ENCODE results near the gene LIMCH1.
"Not testable (repeated sequence)": the region's sequence is repeated elsewhere in the genome, so short reads cannot be mapped to it uniquely, and the experiment has no call there.

The LIMCH1 gene

DNA sequence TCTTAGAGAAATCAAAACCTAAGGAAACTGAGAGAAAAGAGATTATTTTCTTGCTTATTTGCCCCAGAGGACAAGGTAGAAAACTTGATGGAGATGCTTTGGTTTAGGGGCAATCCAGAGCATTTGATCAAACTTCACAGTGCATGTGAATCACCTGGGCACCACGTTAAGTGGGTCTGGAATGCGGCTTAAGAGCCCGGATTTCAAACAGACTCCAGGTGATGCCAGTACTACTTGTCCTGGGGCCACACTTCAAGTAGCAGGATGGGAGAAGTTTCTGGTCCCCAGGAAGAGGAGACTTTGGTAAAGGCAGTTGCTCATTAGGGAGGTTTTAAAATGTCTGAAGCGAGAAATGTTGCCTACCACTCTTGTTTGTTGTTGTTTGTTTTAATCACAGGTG, 158.8 kb downstream of the LIMCH1 start:
- no peaks in the 10 kb centered on the region for H3K27me3 ChIP-seq (replicated peaks; ENCODE audit: control insufficient read depth, insufficient read depth, low read length, poor library complexity, severe bottlenecking)
- H3K36me3 ChIP-seq (ENCODE audit: control insufficient read depth, insufficient read depth, low read length), result no peaks in the 10 kb centered on the region
- no peak overlapping the region for H3K27ac ChIP-seq (ENCODE audit: insufficient read depth, low read length, poor library complexity, severe bottlenecking)
- no peak for DNase-seq
- H3K9me3 ChIP-seq (ENCODE audit: control insufficient read depth, low read length), result no peaks in the 10 kb centered on the region
- H3K4me1 ChIP-seq (ENCODE audit: control insufficient read depth, insufficient read depth, low read length, poor library complexity, severe bottlenecking), result no peaks in the 10 kb centered on the region
- H3K4me3 ChIP-seq (ENCODE audit: insufficient read depth, low read depth, low read length, poor library complexity, severe bottlenecking), result no peak overlapping the region

- H3K4me3 ChIP-seq (ENCODE audit: insufficient read depth, low read depth, low read length, poor library complexity, severe bottlenecking), result no peak overlapping the region
- no peak overlapping the region for H3K27ac ChIP-seq (ENCODE audit: insufficient read depth, low read length, poor library complexity, severe bottlenecking)
- H3K9me3 ChIP-seq (ENCODE audit: control insufficient read depth, low read length), result no peaks in the 10 kb centered on the region
- DNase-seq, result no peak
- H3K4me1 ChIP-seq (ENCODE audit: control insufficient read depth, insufficient read depth, low read length, poor library complexity, severe bottlenecking), result no peaks in the 10 kb centered on the region
- H3K27me3 ChIP-seq (replicated peaks; ENCODE audit: control insufficient read depth, insufficient read depth, low read length, poor library complexity, severe bottlenecking), result no peaks in the 10 kb centered on the region
- H3K36me3 ChIP-seq (ENCODE audit: control insufficient read depth, insufficient read depth, low read length), result no peaks in the 10 kb centered on the region
Measured at GRCh38 chr4:41701983-41702382, 164.0 kb downstream of the LIMCH1 start.

GRCh38 chr4:41702770-41703169, 164.8 kb downstream of the LIMCH1 start:
- Histone ChIP-seq H3K36me3 (ENCODE audit: control insufficient read depth, insufficient read depth, low read length) (no peaks in the 10 kb centered on the region), H3K27me3 (replicated peaks; ENCODE audit: control insufficient read depth, insufficient read depth, low read length, poor library complexity, severe bottlenecking) (no peaks in the 10 kb centered on the region), H3K9me3 (ENCODE audit: control insufficient read depth, low read length) (no peaks in the 10 kb centered on the region), H3K4me1 (ENCODE audit: control insufficient read depth, insufficient read depth, low read length, poor library complexity, severe bottlenecking) (no peaks in the 10 kb centered on the region), H3K4me3 (ENCODE audit: insufficient read depth, low read depth, low read length, poor library complexity, severe bottlenecking) (no peak overlapping the region), H3K27ac (ENCODE audit: insufficient read depth, low read length, poor library complexity, severe bottlenecking) (no peak overlapping the region)
- no peak for DNase-seq

- no peak overlapping the region for H3K4me3 ChIP-seq (ENCODE audit: insufficient read depth, low read depth, low read length, poor library complexity, severe bottlenecking)
- no peaks in the 10 kb centered on the region for H3K9me3 ChIP-seq (ENCODE audit: control insufficient read depth, low read length)
- no peak overlapping the region for H3K27ac ChIP-seq (ENCODE audit: insufficient read depth, low read length, poor library complexity, severe bottlenecking)
- no peaks in the 10 kb centered on the region for H3K4me1 ChIP-seq (ENCODE audit: control insufficient read depth, insufficient read depth, low read length, poor library complexity, severe bottlenecking)
- H3K27me3 ChIP-seq (replicated peaks; ENCODE audit: control insufficient read depth, insufficient read depth, low read length, poor library complexity, severe bottlenecking), result no peaks in the 10 kb centered on the region
- no peaks in the 10 kb centered on the region for H3K36me3 ChIP-seq (ENCODE audit: control insufficient read depth, insufficient read depth, low read length)
- DNase-seq, result no peak
Measured at GRCh38 chr4:41703785-41704184, 165.8 kb downstream of the LIMCH1 start.

DNA sequence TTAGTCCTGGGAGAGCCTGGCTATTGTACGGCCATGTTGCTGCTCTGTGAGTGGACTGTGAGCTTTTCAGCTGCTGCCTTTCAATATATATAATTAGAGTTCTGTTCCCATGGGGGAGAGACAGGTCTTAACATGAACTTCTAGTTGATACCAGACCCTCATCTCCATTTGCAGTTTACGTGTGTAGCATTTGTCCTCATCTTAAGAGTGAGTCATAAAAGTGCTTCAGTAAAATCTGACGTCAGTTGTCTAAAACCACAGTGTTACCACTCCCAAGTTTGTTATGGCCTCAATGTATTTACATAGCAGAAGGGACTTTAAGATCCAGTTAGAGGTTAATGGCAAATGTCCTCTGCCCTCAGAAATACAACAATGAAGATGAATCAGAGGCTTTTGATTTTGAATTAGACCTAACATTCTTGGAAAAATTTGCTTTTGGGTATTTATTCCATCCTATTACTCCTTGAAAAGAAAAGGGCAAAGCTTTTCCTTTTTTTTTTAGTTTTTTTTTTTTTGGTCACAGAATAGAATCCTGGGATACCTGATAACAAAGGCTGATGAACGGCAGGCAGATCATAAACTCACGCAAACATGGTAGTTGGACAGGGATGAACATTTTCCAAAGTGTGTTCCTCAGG, 172.0 kb downstream of the LIMCH1 start:
- no peak for DNase-seq
- no peaks in the 10 kb centered on the region for H3K36me3 ChIP-seq (ENCODE audit: control insufficient read depth, insufficient read depth, low read length)
- H3K27ac ChIP-seq (ENCODE audit: insufficient read depth, low read length, poor library complexity, severe bottlenecking), result no peak overlapping the region
- H3K4me1 ChIP-seq (ENCODE audit: control insufficient read depth, insufficient read depth, low read length, poor library complexity, severe bottlenecking), result no peaks in the 10 kb centered on the region
- H3K9me3 ChIP-seq (ENCODE audit: control insufficient read depth, low read length), result no peaks in the 10 kb centered on the region
- H3K4me3 ChIP-seq (ENCODE audit: insufficient read depth, low read depth, low read length, poor library complexity, severe bottlenecking), result no peak overlapping the region
- H3K27me3 ChIP-seq (replicated peaks; ENCODE audit: control insufficient read depth, insufficient read depth, low read length, poor library complexity, severe bottlenecking), result no peaks in the 10 kb centered on the region

DNA sequence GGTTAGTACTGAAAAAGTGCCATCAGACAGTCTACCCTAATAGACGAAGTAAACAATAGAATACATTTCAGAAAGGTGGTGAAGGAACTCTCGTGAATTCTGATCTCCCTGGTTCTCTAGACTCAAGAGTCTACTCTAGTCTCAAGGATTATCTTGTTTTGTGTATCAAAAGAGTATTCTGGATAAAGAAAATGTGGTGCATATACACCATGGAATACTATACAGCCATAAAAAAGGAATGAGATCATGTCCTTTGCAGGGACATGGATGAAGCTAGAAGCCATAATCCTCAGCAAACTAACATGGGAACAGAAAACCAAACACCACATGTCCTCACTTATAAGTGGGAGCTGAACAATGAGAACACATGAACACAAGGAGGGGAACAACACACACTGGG, 173.7 kb downstream of the LIMCH1 start:
- not testable (repeated sequence) for DNase-seq; H3K27me3 ChIP-seq (replicated peaks; ENCODE audit: control insufficient read depth, insufficient read depth, low read length, poor library complexity, severe bottlenecking); H3K36me3 ChIP-seq (ENCODE audit: control insufficient read depth, insufficient read depth, low read length); H3K4me1 ChIP-seq (ENCODE audit: control insufficient read depth, insufficient read depth, low read length, poor library complexity, severe bottlenecking); H3K9me3 ChIP-seq (ENCODE audit: control insufficient read depth, low read length); H3K4me3 ChIP-seq (ENCODE audit: insufficient read depth, low read depth, low read length, poor library complexity, severe bottlenecking); H3K27ac ChIP-seq (ENCODE audit: insufficient read depth, low read length, poor library complexity, severe bottlenecking)

GRCh38 chr4:41712425-41712824, 174.5 kb downstream of the LIMCH1 start:
- no peaks in the 10 kb centered on the region for H3K9me3 ChIP-seq (ENCODE audit: control insufficient read depth, low read length)

DNA sequence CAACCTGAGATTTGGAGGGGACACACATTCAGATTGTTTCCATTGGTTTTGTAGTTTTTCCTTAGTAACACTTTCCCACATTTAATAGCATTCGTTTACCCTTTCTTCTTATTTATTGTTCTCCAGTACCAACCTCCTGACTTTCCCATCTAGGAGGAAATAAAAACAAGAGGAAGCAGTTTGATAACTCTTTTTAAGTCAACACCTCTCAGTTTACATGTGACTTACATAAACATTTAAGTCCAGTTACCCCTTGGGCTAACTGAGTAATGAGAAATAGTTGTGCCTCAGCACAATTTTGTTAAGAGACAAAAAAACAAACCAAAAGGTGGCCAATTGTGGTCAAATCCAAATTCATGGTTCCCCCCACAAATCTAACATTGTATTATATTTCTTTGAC, 175.8 kb downstream of the LIMCH1 start:
- no peak overlapping the region for H3K27ac ChIP-seq (ENCODE audit: insufficient read depth, low read length, poor library complexity, severe bottlenecking)
- H3K9me3 ChIP-seq (ENCODE audit: control insufficient read depth, low read length), result no peaks in the 10 kb centered on the region
- no peaks in the 10 kb centered on the region for H3K36me3 ChIP-seq (ENCODE audit: control insufficient read depth, insufficient read depth, low read length)
- H3K27me3 ChIP-seq (replicated peaks; ENCODE audit: control insufficient read depth, insufficient read depth, low read length, poor library complexity, severe bottlenecking), result no peaks in the 10 kb centered on the region
- no peak overlapping the region for H3K4me3 ChIP-seq (ENCODE audit: insufficient read depth, low read depth, low read length, poor library complexity, severe bottlenecking)
- no peak for DNase-seq
- H3K4me1 ChIP-seq (ENCODE audit: control insufficient read depth, insufficient read depth, low read length, poor library complexity, severe bottlenecking), result no peaks in the 10 kb centered on the region

More at GRCh38 chr4:41712425-41712824, 174.5 kb downstream of the LIMCH1 start:
- Histone ChIP-seq H3K27me3 (replicated peaks; ENCODE audit: control insufficient read depth, insufficient read depth, low read length, poor library complexity, severe bottlenecking) (no peaks in the 10 kb centered on the region), H3K4me3 (ENCODE audit: insufficient read depth, low read depth, low read length, poor library complexity, severe bottlenecking) (no peak overlapping the region), H3K27ac (ENCODE audit: insufficient read depth, low read length, poor library complexity, severe bottlenecking) (no peak overlapping the region), H3K4me1 (ENCODE audit: control insufficient read depth, insufficient read depth, low read length, poor library complexity, severe bottlenecking) (no peaks in the 10 kb centered on the region), H3K36me3 (ENCODE audit: control insufficient read depth, insufficient read depth, low read length) (no peaks in the 10 kb centered on the region)
- DNase-seq, result no peak

DNA sequence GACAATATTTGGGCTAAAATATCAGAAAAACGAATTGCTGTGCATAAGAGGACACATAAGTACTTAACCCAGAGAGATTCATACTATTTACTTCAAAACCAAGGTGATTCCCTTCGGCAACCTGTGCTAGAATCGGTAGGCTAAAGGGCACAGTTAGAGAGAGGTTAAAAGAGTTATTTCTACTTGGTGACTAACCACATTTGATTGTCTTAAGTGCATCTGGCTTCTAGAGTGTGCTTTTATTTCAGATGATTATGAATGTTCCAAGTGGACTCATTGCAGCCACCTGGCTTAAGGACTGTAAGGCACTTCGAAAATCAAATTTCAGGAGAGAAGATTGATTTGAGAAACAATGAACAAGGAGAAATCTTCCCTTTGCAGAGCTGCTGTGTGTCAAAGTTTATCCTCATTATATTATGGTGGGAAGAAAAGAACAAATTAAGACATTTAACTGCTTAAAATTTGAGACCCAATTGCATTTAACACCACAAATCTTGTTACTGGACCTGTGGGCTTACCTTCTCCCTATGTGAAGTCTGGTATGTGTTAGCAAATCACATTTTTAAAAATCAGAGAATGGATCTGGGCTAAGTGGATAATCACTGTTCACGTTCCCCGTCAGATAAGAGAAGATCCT, 176.5 kb downstream of the LIMCH1 start:
- DNase-seq, result no peak
- Histone ChIP-seq H3K27ac (ENCODE audit: insufficient read depth, low read length, poor library complexity, severe bottlenecking) (no peak overlapping the region), H3K36me3 (ENCODE audit: control insufficient read depth, insufficient read depth, low read length) (no peaks in the 10 kb centered on the region)

DNA sequence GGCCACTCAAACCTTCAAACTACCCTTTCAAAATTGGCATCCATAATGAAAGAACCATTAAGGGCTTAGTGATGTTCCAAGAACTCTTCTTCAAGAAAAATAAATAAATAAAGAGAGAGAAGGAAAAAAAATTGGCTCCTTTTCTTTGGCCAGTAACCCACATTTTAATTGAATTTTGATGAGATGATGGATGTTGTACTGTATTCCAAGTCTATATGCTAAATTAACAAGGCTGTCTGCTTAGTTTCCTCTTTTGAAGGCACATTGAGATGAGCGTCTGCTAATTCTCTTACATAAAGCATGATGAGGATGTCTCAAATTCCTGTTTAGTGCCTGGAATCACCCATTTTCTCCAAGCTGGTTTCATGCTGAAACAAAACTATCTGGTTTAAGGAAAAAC, 177.2 kb downstream of the LIMCH1 start:
- Histone ChIP-seq H3K27me3 (replicated peaks; ENCODE audit: control insufficient read depth, insufficient read depth, low read length, poor library complexity, severe bottlenecking) (no peaks in the 10 kb centered on the region), H3K4me1 (ENCODE audit: control insufficient read depth, insufficient read depth, low read length, poor library complexity, severe bottlenecking) (no peaks in the 10 kb centered on the region), H3K27ac (ENCODE audit: insufficient read depth, low read length, poor library complexity, severe bottlenecking) (no peak overlapping the region), H3K4me3 (ENCODE audit: insufficient read depth, low read depth, low read length, poor library complexity, severe bottlenecking) (no peak overlapping the region), H3K36me3 (ENCODE audit: control insufficient read depth, insufficient read depth, low read length) (no peaks in the 10 kb centered on the region), H3K9me3 (ENCODE audit: control insufficient read depth, low read length) (no peaks in the 10 kb centered on the region)
- no peak for DNase-seq

More for the DNA sequence above, 176.5 kb downstream of the LIMCH1 start:
- no peak overlapping the region for H3K4me3 ChIP-seq (ENCODE audit: insufficient read depth, low read depth, low read length, poor library complexity, severe bottlenecking)
- no peaks in the 10 kb centered on the region for H3K9me3 ChIP-seq (ENCODE audit: control insufficient read depth, low read length)
- no peaks in the 10 kb centered on the region for H3K4me1 ChIP-seq (ENCODE audit: control insufficient read depth, insufficient read depth, low read length, poor library complexity, severe bottlenecking)
- no peaks in the 10 kb centered on the region for H3K27me3 ChIP-seq (replicated peaks; ENCODE audit: control insufficient read depth, insufficient read depth, low read length, poor library complexity, severe bottlenecking)
